Stimulated activated CD8-positive, alpha-beta memory T cell treated with anti-CD3 and anti-CD28 coated beads, Interleukin-4, amount 100 ng/mL, for 48 hours (primary cell): ENCODE measurements around the gene TMEM267.
"Not testable (repeated sequence)": the region's sequence is repeated elsewhere in the genome, so short reads cannot be mapped to it uniquely, and the experiment has no call there.

ENCODE experiments used
- DNase-seq: peaks from one replicate; pipeline ENCODE4 v3.0.0-alpha.2; 2020

Gene TMEM267

GRCh38 chr5:43483298-43484105, at the start of gene TMEM267:
TMEM267 (minus strand) TSS chr5:43483865; CDS start chr5:43453969, 29,896 bp downstream.
- peak; percentile 88 for DNase-seq

GRCh38 chr5:43530648-43531047, 47.0 kb upstream of the TMEM267 start:
- no peak for DNase-seq

GRCh38 chr5:43523662-43524072, 40.0 kb upstream of the TMEM267 start:
- no peak for DNase-seq

GRCh38 chr5:43520615-43521014, 37.0 kb upstream of the TMEM267 start:
- no peak for DNase-seq

- DNase-seq, result no peak
Measured at GRCh38 chr5:43515678-43516048, 32.0 kb upstream of the TMEM267 start.

GRCh38 chr5:43514816-43515677, 31.4 kb upstream of the TMEM267 start, which contains the start of gene C5orf34:
C5orf34 (minus strand) TSS chr5:43515148; CDS start chr5:43509339, 5,809 bp downstream.
- peak; percentile 99 for DNase-seq

GRCh38 chr5:43514471-43514815, 30.8 kb upstream of the TMEM267 start:
- peak; percentile 63 for DNase-seq

GRCh38 chr5:43514025-43514424, 30.4 kb upstream of the TMEM267 start:
- DNase-seq, result no peak

- not testable (repeated sequence) for DNase-seq
Measured at GRCh38 chr5:43511062-43511461, 27.4 kb upstream of the TMEM267 start.

GRCh38 chr5:43498581-43498980, 14.9 kb upstream of the TMEM267 start:
- DNase-seq, result no peak

- DNase-seq, result no peak
Measured at GRCh38 chr5:43497311-43498104, 13.8 kb upstream of the TMEM267 start.

- DNase-seq, result no peak
Measured at GRCh38 chr5:43491326-43491725, 7.7 kb upstream of the TMEM267 start.

- no peak for DNase-seq
Measured at GRCh38 chr5:43486353-43486752, 2.7 kb upstream of the TMEM267 start.

GRCh38 chr5:43485406-43485805, 1.7 kb upstream of the TMEM267 start:
- DNase-seq, result no peak

- DNase-seq, result peak; percentile 87
Measured at GRCh38 chr5:43484106-43484849, 613 bp upstream of the TMEM267 start.

GRCh38 chr5:43482490-43483297, 971 bp downstream of the TMEM267 start:
- no peak for DNase-seq

GRCh38 chr5:43469671-43470391, 13.8 kb downstream of the TMEM267 start:
- DNase-seq, result no peak

GRCh38 chr5:43467100-43467499, 16.6 kb downstream of the TMEM267 start:
- no peak for DNase-seq

- DNase-seq, result not testable (repeated sequence)
Measured at GRCh38 chr5:43465455-43465854, 18.2 kb downstream of the TMEM267 start.

- no peak for DNase-seq
Measured at GRCh38 chr5:43461066-43461465, 22.6 kb downstream of the TMEM267 start.

GRCh38 chr5:43456556-43456955, 27.1 kb downstream of the TMEM267 start:
- DNase-seq, result no peak
